ENCODE data around the gene CCN5.

The CCN5 gene

GRCh38 chr20:44752099-44752931 is 37.1 kb downstream of the CCN5 start:
- TF ChIP-seq CEBPB (IDR thresholded peaks at IDR 0.05) (no peak), FOXM1 (IDR thresholded peaks at IDR 0.05; ENCODE audit: borderline replicate concordance, low read depth) (no peak), CREB1 (IDR thresholded peaks at IDR 0.05; ENCODE audit: low read depth) (no peak), ZBTB7A (IDR thresholded peaks at IDR 0.05; ENCODE audit: low read depth) (no peak), TEAD4 (IDR thresholded peaks at IDR 0.05) (no peak), EP300 (IDR thresholded peaks at IDR 0.05; ENCODE audit: borderline replicate concordance) (no peak), MAX (IDR thresholded peaks at IDR 0.05) (no peak), RAD21 (IDR thresholded peaks at IDR 0.05; ENCODE audit: low read depth) (no peak), NFIC (IDR thresholded peaks at IDR 0.05) (no peak), EGR1 (IDR thresholded peaks at IDR 0.05) (no peak), TAF1 (IDR thresholded peaks at IDR 0.05; ENCODE audit: low read depth) (no peak), YY1 (IDR thresholded peaks at IDR 0.05; ENCODE audit: low read depth) (no peak), USF1 (IDR thresholded peaks at IDR 0.05) (no peak), TCF12 (IDR thresholded peaks at IDR 0.05; ENCODE audit: low read depth) (no peak)
- TF ChIP-seq, protein P1, sequence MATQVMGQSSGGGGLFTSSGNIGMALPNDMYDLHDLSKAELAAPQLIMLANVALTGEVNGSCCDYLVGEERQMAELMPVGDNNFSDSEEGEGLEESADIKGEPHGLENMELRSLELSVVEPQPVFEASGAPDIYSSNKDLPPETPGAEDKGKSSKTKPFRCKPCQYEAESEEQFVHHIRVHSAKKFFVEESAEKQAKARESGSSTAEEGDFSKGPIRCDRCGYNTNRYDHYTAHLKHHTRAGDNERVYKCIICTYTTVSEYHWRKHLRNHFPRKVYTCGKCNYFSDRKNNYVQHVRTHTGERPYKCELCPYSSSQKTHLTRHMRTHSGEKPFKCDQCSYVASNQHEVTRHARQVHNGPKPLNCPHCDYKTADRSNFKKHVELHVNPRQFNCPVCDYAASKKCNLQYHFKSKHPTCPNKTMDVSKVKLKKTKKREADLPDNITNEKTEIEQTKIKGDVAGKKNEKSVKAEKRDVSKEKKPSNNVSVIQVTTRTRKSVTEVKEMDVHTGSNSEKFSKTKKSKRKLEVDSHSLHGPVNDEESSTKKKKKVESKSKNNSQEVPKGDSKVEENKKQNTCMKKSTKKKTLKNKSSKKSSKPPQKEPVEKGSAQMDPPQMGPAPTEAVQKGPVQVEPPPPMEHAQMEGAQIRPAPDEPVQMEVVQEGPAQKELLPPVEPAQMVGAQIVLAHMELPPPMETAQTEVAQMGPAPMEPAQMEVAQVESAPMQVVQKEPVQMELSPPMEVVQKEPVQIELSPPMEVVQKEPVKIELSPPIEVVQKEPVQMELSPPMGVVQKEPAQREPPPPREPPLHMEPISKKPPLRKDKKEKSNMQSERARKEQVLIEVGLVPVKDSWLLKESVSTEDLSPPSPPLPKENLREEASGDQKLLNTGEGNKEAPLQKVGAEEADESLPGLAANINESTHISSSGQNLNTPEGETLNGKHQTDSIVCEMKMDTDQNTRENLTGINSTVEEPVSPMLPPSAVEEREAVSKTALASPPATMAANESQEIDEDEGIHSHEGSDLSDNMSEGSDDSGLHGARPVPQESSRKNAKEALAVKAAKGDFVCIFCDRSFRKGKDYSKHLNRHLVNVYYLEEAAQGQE (IDR thresholded peaks at IDR 0.05; ENCODE audit: low read depth): no peak

DNA sequence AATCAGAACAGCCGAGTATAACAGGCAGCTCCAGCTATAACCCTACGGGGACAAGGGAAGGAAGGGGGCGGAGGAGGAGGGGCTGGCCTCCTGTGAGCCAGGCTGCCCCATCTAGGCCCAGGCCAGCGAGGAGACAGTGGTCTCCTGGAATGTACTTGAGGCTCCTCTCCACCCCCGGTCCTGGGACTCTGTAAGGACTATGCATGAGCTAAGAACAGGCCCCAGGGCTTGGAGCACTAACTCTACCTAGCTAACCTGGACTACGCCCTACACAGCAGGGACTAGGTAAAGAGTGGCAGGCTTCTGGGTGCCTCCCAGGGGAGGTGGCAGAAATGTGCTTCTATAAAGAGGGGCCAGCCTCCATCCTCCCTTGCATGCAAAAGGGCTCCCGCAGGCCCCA is 39.4 kb downstream of the CCN5 start:
- TF ChIP-seq EGR1 (IDR thresholded peaks at IDR 0.05) (no peak), ZBTB7A (IDR thresholded peaks at IDR 0.05; ENCODE audit: low read depth) (no peak), CREB1 (IDR thresholded peaks at IDR 0.05; ENCODE audit: low read depth) (no peak), TAF1 (IDR thresholded peaks at IDR 0.05; ENCODE audit: low read depth) (no peak), CEBPB (IDR thresholded peaks at IDR 0.05) (no peak), EP300 (IDR thresholded peaks at IDR 0.05; ENCODE audit: borderline replicate concordance) (no peak), TEAD4 (IDR thresholded peaks at IDR 0.05) (no peak)

GRCh38 chr20:44756011-44756688 is 41.0 kb downstream of the CCN5 start:
- TF ChIP-seq CEBPB (IDR thresholded peaks at IDR 0.05) (no peak), NFIC (IDR thresholded peaks at IDR 0.05) (no peak), TCF12 (IDR thresholded peaks at IDR 0.05; ENCODE audit: low read depth) (no peak), TAF1 (IDR thresholded peaks at IDR 0.05; ENCODE audit: low read depth) (no peak), FOXM1 (IDR thresholded peaks at IDR 0.05; ENCODE audit: borderline replicate concordance, low read depth) (no peak), ZBTB7A (IDR thresholded peaks at IDR 0.05; ENCODE audit: low read depth) (no peak), CREB1 (IDR thresholded peaks at IDR 0.05; ENCODE audit: low read depth) (no peak), EGR1 (IDR thresholded peaks at IDR 0.05) (no peak), RAD21 (IDR thresholded peaks at IDR 0.05; ENCODE audit: low read depth) (no peak), USF1 (IDR thresholded peaks at IDR 0.05) (no peak), MAX (IDR thresholded peaks at IDR 0.05) (no peak), TEAD4 (IDR thresholded peaks at IDR 0.05) (no peak), YY1 (IDR thresholded peaks at IDR 0.05; ENCODE audit: low read depth) (no peak), EP300 (IDR thresholded peaks at IDR 0.05; ENCODE audit: borderline replicate concordance) (no peak)
- TF ChIP-seq, protein P1 (IDR thresholded peaks at IDR 0.05; ENCODE audit: low read depth): no peak

- TF ChIP-seq NFIC (IDR thresholded peaks at IDR 0.05) (no peak), FOXM1 (IDR thresholded peaks at IDR 0.05; ENCODE audit: borderline replicate concordance, low read depth) (no peak), EGR1 (IDR thresholded peaks at IDR 0.05) (no peak), TAF1 (IDR thresholded peaks at IDR 0.05; ENCODE audit: low read depth) (no peak), CEBPB (IDR thresholded peaks at IDR 0.05) (no peak), TEAD4 (IDR thresholded peaks at IDR 0.05) (no peak), USF1 (IDR thresholded peaks at IDR 0.05) (no peak), TCF12 (IDR thresholded peaks at IDR 0.05; ENCODE audit: low read depth) (no peak), MAX (IDR thresholded peaks at IDR 0.05) (no peak), RAD21 (IDR thresholded peaks at IDR 0.05; ENCODE audit: low read depth) (no peak), EP300 (IDR thresholded peaks at IDR 0.05; ENCODE audit: borderline replicate concordance) (no peak)
- TF ChIP-seq, protein P1 (IDR thresholded peaks at IDR 0.05; ENCODE audit: low read depth): no peak
These were observed 41.8 kb downstream of the CCN5 start for GRCh38 chr20:44756956-44757355.
